CD4-positive, alpha-beta T cell treated with Interleukin-10 for 1 hour (primary cell): ENCODE data around the gene RAC3.
"Not testable (repeated sequence)": the region's sequence is repeated elsewhere in the genome, so short reads cannot be mapped to it uniquely, and the experiment has no call there.

Source experiments
- DNase-seq: peaks from one replicate; pipeline ENCODE4 v3.0.0-alpha.2; 2020

Gene RAC3

GRCh38 chr17:82025401-82026107 lies 5.9 kb upstream of the RAC3 start:
- no peak for DNase-seq

- no peak for DNase-seq
These were observed 3.2 kb upstream of the RAC3 start for GRCh38 chr17:82028246-82028645.

DNA sequence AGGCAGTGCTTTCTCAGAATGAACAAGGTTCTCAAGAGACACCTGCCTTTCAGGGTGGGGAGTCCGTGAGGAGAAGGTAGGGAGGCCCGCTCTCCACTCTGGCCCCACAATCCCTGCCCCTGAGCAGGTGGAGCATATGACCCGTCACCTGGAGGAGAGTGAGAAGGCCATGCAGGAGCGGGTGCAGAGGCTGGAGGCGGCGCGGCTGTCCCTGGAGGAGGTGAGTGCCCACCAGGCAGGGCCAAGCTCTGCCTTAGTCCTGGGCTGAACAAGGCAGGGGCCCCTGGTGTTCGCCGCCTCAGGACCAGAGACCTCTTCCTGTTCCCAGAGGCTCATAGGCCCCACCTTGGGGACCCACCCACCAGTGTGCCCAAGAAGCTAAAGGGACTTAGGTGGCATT lies 2.5 kb upstream of the RAC3 start:
- DNase-seq: no peak

DNA sequence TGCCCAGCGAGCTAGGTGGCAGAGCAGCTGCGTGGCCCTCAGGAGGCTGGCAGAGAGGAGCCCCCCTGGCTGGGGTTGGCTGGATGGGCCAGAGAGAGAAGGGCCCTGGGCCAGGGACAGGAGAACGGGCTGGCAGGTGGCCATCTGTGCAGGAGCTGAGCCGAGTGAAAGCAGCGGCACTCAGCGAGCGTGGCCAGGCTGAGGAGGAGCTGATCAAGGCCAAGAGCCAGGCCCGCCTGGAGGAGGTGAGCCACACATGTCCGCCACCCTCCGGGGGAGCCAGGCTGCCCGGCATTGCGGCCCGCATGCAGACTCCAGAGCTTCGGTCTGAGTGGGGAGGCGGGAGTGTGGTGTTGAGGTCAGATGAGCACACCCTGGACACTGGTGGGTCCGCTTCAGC lies 2.1 kb upstream of the RAC3 start:
- no peak for DNase-seq

DNA sequence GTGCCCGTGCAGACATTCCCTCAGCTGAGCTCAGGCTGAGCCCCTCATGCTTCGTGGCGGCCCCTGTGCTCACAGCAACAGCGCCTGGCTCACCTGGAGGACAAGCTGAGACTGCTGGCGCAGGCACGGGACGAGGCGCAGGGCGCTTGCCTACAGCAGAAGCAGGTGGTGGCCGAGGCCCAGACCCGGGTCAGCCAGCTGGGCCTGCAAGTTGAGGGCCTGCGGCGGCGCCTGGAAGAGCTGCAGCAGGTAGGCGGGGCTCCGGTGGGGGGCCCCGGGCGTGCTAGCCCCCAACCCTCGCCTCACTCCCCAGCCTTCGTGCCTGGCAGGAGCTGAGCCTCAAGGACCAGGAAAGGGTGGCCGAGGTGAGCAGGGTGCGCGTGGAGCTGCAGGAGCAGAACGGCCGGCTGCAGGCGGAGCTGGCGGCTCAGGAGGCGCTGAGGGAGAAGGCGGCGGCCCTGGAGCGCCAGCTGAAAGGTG lies 1.4 kb upstream of the RAC3 start:
- no peak for DNase-seq

DNA sequence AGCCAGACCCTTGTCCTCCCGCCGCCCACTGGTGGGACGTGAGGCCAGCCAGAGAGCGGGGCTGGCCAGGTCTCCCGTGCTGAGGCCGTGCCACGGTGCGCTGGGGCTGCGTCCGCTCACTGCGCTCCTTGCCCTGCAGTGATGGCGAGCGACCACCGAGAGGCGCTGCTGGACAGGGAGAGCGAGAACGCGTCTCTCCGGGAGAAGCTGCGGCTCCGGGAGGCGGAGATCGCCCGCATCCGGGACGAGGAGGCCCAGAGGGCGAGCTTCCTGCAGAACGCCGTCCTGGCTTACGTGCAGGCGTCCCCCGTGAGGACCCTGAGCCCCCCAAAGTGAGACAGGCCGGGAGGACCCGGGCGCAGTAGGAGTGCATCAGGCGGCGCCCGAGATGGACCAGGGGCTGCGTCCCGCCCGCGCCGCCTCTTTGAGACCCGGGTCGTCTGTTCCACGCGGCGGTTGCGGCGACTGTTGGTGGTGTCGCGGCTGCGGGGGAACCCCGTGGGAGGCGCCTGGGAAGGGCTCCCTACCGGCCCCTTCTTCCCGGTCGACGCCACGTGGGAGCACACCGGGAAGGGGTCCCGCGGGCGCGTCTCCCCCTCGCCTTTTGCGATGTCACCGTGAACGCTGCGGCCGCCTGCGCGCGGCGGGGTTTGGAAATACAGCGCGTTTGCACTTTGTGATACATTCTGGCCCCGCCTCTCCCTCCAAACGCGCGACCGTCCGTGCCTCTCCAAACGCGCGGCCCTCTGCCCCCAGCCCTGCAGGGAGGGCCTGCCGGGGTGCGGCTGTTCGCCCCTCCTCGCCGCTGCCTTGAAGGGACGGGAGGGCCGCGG lies 792 bp upstream of the RAC3 start:
- peak; percentile 86 for DNase-seq

DNA sequence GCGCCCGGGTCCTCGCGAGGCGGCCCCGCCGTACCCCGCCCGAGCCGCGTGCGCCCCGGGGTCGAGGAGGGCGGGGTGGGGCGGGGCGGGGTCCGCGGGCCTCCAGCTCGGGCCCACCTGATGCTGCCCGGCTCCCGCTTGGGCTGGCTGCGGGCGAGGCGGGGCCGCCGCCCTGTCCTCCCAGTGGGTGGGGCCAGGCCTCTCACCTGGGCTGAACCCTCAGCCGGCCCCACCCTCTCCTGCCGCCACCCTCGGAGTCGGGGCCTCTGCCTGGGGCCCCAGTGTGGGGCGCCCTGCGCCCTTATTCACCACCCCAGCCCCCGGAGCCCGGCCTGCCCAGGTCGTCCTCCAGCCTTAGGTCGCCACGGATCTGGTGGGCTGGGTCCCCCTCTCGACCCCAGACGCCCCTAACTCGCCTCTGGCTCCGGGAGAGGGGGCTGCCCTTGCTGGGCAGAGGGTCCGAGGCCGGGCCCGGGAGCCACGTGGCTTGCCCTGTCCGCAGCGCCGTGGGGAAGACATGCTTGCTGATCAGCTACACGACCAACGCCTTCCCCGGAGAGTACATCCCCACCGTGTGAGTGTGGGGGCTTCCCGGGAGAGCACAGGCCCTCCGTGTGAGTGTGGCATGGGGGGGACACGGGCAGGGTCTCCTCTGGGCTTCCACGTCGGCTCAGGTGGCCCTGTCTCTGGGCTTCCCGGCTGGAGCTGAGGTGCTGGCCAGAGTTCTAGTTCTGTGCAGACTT lies 578 bp downstream of the RAC3 start:
- DNase-seq: peak; percentile 48

GRCh38 chr17:82033359-82034085 lies 2.0 kb downstream of the RAC3 start:
- DNase-seq: no peak

GRCh38 chr17:82034371-82035011 lies 3.0 kb downstream of the RAC3 start:
- no peak for DNase-seq

DNA sequence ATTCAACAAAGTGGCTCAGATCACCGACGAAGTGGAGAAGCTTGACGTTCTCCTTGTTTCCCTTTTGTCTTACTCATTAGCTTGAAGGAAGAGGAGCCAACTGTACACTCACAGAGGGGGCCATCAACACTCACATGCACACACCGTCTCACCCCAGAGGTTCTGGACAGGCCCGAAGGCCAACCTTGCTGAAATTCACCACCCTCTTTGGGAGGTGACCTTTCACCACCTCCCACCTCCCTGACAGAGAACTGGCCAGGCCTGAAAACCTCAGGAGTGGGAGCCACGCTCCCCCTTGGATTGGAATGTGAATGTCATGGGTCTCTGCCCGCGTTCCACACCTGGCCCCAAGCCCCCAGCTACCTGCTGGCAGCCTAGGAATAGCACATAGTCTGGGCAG lies 4.0 kb downstream of the RAC3 start:
- no peak for DNase-seq

GRCh38 chr17:82035956-82036633 lies 4.6 kb downstream of the RAC3 start:
- no peak for DNase-seq

DNA sequence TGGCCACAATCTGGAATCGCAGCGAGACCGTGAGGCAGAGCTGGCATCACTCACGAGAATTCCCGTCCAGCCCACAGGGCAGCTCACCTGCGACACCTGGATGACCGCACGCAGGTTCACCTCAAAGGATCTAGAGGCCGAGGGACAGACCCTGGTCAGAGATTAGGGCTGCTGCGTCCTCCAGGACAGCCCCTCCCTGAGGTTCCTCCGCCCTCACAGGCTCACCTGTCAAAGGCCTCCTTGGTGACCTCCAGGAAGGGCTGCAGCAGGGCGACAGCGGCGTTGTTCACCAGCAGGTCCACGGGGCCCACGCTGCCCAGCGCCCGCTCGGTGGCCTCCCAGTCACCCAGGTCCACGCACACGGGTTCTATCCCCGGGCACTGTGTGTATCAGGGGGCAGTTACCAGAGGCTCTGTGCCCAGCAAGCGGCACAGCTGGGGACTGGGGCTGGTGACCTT lies 5.2 kb downstream of the RAC3 start:
- DNase-seq: no peak

GRCh38 chr17:82037092-82037888 lies 5.8 kb downstream of the RAC3 start, which contains the start of gene DCXR:
Gene DCXR, minus strand, starts transcription at chr17:82037697. Its CDS starts 15 bp downstream, at chr17:82037682.
- peak; percentile 96 for DNase-seq

GRCh38 chr17:82037889-82038195 lies 6.4 kb downstream of the RAC3 start:
- DNase-seq: no peak

- not testable (repeated sequence) for DNase-seq
These were observed 7.4 kb downstream of the RAC3 start for GRCh38 chr17:82038796-82039409.

DNA sequence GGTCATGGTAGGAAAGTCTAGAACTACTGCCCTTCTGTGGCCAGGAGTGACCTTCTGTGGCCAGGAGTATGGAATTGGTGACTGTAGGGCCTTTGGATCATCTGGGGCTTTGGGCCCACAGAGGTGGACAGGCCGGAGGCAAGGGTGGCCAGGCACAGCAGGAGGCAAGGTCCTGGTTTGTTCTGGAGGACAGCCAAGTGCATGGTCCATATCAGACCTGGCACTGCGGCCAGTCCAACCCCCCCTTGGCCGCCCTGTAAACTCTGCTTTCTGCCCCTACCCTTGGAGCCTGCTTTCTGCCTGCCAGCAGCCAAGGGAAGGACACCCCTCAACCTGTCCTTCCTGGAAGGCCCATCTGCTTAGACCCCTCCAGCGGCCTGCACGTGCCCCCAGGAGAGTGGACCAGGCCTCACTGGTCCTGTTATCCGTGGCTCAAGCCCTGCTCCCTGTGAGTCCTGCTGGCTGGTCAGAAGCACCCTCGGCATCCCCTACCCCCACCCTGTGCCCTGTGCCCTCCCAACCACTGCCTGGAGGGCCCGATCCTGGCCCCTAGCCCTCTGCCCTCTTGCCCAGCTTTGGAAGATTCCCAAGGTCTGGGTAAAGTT lies 8.3 kb downstream of the RAC3 start:
- no peak for DNase-seq

DNA sequence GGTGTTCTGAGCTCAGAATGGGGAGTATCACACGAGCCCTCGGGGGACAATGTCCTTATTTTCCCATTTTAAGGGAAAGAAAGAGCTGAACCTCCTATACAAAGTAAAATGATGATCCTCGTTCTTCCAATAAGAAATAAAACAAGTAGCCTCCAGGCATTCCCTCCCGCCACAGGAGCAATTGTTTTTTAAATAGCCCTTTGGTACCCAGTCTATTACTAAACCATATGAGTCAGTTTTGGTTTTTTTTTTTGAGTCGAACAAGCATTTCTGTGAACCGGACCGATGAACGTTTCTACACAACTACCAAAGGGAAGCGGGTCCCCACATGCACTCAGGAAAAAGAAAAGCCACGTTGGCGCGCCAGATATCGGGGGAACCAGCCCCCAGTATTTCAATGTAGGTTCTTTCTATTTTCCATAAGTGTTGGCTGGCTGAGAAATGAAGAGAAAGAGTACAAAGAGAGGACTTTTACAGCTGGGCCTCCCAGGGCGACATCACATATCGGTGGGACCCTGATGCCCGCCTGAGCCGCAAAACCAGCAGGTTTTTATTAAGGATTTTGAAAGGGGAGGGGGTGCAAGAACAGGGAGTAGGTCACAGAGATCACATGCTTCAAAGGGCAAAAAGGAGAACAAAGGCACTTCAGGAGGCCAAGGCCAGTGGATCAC lies 9.8 kb downstream of the RAC3 start:
- no peak for DNase-seq

DNA sequence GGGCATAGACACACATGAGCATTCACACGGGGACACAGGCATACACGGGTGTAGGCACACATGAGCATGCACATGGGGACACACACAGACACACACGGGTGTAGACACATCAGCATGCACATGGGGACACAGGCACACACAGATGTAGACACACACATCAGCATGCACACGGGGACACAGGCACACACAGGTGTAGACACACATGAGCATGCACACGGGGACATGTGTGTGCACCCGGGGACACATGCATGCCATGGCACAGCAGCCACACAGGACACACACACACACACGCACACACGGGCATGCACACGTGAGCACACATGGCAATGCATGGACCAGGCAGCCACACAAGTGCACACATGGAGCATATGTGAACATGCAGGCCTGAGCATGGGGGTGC lies 11.2 kb downstream of the RAC3 start:
- no peak for DNase-seq

- no peak for DNase-seq
These were observed 12.0 kb downstream of the RAC3 start for GRCh38 chr17:82043507-82043906.
